ENCODE data around the gene DCLK1. TPM values are rescaled to one million over a fixed set of nuclear protein-coding genes. Genes with fewer than 3 reads are reported as not detected.

The DCLK1 gene
- total RNA-seq, 1 donor from 2014 or later, result not detected

DNA sequence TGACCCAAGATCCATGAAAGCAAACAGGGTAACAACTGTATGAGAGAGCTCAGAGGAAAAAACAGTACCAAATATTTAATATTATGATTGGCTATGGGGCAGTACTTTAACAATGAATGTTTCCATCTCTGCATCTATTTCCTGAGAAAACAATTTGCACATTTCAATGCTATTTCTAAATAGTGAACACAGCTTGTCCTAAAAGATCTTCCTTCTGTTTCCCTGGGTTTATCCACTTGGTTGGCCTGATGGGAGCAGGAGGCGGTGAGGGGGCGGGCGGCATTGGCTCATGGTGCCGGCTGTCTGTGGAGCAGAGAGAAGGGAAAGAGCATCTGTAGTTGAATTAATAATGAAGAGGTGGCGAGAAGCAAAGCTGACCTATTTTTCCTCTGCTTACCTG is 291.4 kb downstream of the DCLK1 start:
- peaks cover 2% of the 10 kb centered on the region for H3K9me3 Mint-ChIP-seq
- POLR2A ChIA-PET, result no interaction called here
- CTCF ChIA-PET, result no interaction called here
- no peak overlapping the region for H3K27ac Mint-ChIP-seq
- H3K36me3 Mint-ChIP-seq (ENCODE audit: low read depth), result no peaks in the 10 kb centered on the region
- no peak for DNase-seq
- intact Hi-C loops (cut with micrococcal nuclease), result no loop called here
- no peak overlapping the region for H3K4me3 Mint-ChIP-seq
- TF ChIP-seq, protein P1, sequence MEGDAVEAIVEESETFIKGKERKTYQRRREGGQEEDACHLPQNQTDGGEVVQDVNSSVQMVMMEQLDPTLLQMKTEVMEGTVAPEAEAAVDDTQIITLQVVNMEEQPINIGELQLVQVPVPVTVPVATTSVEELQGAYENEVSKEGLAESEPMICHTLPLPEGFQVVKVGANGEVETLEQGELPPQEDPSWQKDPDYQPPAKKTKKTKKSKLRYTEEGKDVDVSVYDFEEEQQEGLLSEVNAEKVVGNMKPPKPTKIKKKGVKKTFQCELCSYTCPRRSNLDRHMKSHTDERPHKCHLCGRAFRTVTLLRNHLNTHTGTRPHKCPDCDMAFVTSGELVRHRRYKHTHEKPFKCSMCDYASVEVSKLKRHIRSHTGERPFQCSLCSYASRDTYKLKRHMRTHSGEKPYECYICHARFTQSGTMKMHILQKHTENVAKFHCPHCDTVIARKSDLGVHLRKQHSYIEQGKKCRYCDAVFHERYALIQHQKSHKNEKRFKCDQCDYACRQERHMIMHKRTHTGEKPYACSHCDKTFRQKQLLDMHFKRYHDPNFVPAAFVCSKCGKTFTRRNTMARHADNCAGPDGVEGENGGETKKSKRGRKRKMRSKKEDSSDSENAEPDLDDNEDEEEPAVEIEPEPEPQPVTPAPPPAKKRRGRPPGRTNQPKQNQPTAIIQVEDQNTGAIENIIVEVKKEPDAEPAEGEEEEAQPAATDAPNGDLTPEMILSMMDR (IDR thresholded peaks at IDR 0.05), result no peak
- ATAC-seq (ENCODE audit: low read depth), result no peak
- no peaks in the 10 kb centered on the region for H3K4me1 Mint-ChIP-seq
- no peaks in the 10 kb centered on the region for H3K27me3 Mint-ChIP-seq

- Mint-ChIP-seq H3K4me1 (no peaks in the 10 kb centered on the region), H3K36me3 (ENCODE audit: low read depth) (no peaks in the 10 kb centered on the region), H3K27ac (no peak overlapping the region), H3K27me3 (no peaks in the 10 kb centered on the region), H3K4me3 (no peak overlapping the region), H3K9me3 (peaks cover 2% of the 10 kb centered on the region)
- TF ChIP-seq, protein P1 (IDR thresholded peaks at IDR 0.05), result no peak
- POLR2A ChIA-PET, result no interaction called here
- intact Hi-C loops (cut with micrococcal nuclease), result no loop called here
- CTCF ChIA-PET, result no interaction called here
- ATAC-seq (ENCODE audit: low read depth) (no peak), DNase-seq (no peak)
These were observed 292.8 kb downstream of the DCLK1 start for GRCh38 chr13:35838356-35838755.

- POLR2A ChIA-PET, result no interaction called here
These were observed 294.7 kb downstream of the DCLK1 start for GRCh38 chr13:35836446-35836845.

GRCh38 chr13:35835989-35836388 is 295.2 kb downstream of the DCLK1 start:
- TF ChIP-seq, protein P1 (IDR thresholded peaks at IDR 0.05), result no peak
- Mint-ChIP-seq H3K36me3 (ENCODE audit: low read depth) (no peaks in the 10 kb centered on the region), H3K4me1 (no peaks in the 10 kb centered on the region), H3K9me3 (peaks cover 2% of the 10 kb centered on the region), H3K27me3 (no peaks in the 10 kb centered on the region), H3K4me3 (no peak overlapping the region), H3K27ac (no peak overlapping the region)
- ChIA-PET CTCF (no interaction called here), POLR2A (no interaction called here)
- ATAC-seq (ENCODE audit: low read depth) (no peak), DNase-seq (no peak)
- intact Hi-C loops (cut with micrococcal nuclease), result no loop called here

More at GRCh38 chr13:35836446-35836845, 294.7 kb downstream of the DCLK1 start:
- H3K4me3 Mint-ChIP-seq, result no peak overlapping the region
- no peak overlapping the region for H3K27ac Mint-ChIP-seq
- peaks cover 2% of the 10 kb centered on the region for H3K9me3 Mint-ChIP-seq
- no peaks in the 10 kb centered on the region for H3K27me3 Mint-ChIP-seq
- TF ChIP-seq, protein P1 (IDR thresholded peaks at IDR 0.05), result no peak
- DNase-seq, result no peak
- CTCF ChIA-PET, result no interaction called here
- intact Hi-C loops (cut with micrococcal nuclease), result no loop called here
- no peaks in the 10 kb centered on the region for H3K36me3 Mint-ChIP-seq (ENCODE audit: low read depth)
- no peak for ATAC-seq (ENCODE audit: low read depth)
- no peaks in the 10 kb centered on the region for H3K4me1 Mint-ChIP-seq

DNA sequence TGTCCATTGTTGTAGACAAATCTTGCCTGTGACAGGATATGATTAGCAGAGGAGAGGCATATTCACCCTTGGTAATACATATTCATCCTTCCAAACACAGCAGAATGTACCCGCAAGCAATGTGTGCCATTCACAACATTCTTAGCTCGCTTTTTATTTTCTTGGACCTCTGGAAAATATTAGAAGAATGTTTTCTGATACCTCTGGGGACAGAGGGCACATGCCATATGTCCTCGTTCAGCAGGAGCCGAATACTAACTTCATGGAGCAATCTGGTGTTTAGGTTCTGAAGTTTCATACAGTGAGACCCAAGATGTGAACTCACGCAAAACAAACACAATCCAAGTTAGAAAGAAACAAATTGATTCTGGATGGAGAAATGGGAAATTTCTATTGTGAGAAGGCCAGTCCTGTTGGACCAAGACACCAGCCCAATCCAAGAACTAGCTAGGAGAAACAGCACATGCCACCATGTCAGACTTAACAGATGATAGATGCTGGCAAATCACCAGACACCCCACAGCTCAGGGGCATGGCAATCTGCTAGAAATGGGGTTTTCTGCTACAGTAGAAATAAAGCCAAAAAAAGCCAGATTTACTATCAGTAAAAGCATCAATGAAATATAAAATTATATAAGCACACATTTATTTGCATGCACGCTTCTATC is 297.4 kb downstream of the DCLK1 start:
- intact Hi-C loops (cut with micrococcal nuclease), result no loop called here
- Mint-ChIP-seq H3K4me3 (no peak overlapping the region), H3K27me3 (no peaks in the 10 kb centered on the region), H3K36me3 (ENCODE audit: low read depth) (no peaks in the 10 kb centered on the region), H3K9me3 (no peaks in the 10 kb centered on the region), H3K4me1 (no peaks in the 10 kb centered on the region), H3K27ac (no peak overlapping the region)
- CTCF ChIA-PET, result no interaction called here
- POLR2A ChIA-PET, result no interaction called here
- ATAC-seq (ENCODE audit: low read depth) (no peak), DNase-seq (no peak)
- TF ChIP-seq, protein P1 (IDR thresholded peaks at IDR 0.05), result no peak

All from activated B cell treated with CpG ODN at 0.5 μM for 24 hours (primary cell).